Heart right ventricle (tissue), 16 donors: ENCODE data around the gene NFATC1. TPM values are rescaled to one million over a fixed set of nuclear protein-coding genes. Genes with fewer than 3 reads are reported as not detected.

Source experiments
- ATAC-seq, 8 donors: fragments of 200-7000 bp; cut with Tn5 transposase; one replicate each; pipeline ENCODE4 v1.9.1; 2020; ENCODE audit warnings: mild to moderate bottlenecking in 8 of 8, moderate library complexity in 8 of 8, moderate number of reproducible peaks in 1 of 8
- DNase-seq, 2 donors: peaks; one replicate each; pipeline ENCODE4 v3.0.0-alpha.2; 2020
- H3K27ac ChIP-seq, 10 donors: fragments of 200-600 bp; sonication (generic) in 2 of 10; one replicate each; pipeline versions ENCODE4 v1.5.0 to v1.8.0; 2020 to 2022; ENCODE audit warnings: mild to moderate bottlenecking in 3 of 10
- H3K27me3 ChIP-seq, 7 donors: fragments of 200-600 bp; one replicate each; pipeline ENCODE4 v1.8.0; 2021 to 2022; ENCODE audit warnings: mild to moderate bottlenecking in 2 of 7
- H3K36me3 ChIP-seq, 9 donors: fragments of 200-600 bp; sonication (generic) in 1 of 9; one replicate each; pipeline versions ENCODE4 v1.5.0 to v1.8.0; 2020 to 2022; ENCODE audit warnings: mild to moderate bottlenecking in 2 of 9
- H3K4me1 ChIP-seq, 9 donors: fragments of 200-600 bp; sonication (generic) in 1 of 9; one replicate each; pipeline versions ENCODE4 v1.5.0 to v1.8.0; 2020 to 2022; ENCODE audit warnings: mild to moderate bottlenecking in 4 of 9
- H3K4me3 ChIP-seq, 10 donors: fragments of 200-600 bp; sonication (generic) in 2 of 10; one replicate each; pipeline versions ENCODE4 v1.5.0 to v1.8.0; 2020 to 2022; ENCODE audit warnings: mild to moderate bottlenecking in 7 of 10, moderate library complexity in 2 of 10
- H3K9me3 ChIP-seq, 11 donors: fragments of 200-600 bp in 10 of 11; sonication (generic) in 2 of 11; one replicate each; pipeline versions ENCODE4 v1.5.0 to v1.8.0; 2013 to 2022; ENCODE audit warnings: mild to moderate bottlenecking in 2 of 11, control low read depth in 1 of 11, moderate library complexity in 1 of 11
- CTCF ChIP-seq, 9 donors: fragments of 200-600 bp; sonication (generic) in 2 of 9; IDR thresholded peaks; one replicate each; pipeline versions ENCODE4 v1.5.0 to v1.8.0; 2021 to 2022; ENCODE audit warnings: antibody characterized with exemption in 9 of 9, mild to moderate bottlenecking in 5 of 9, moderate library complexity in 1 of 9
- WGBS, 2 donors: extraction: QIAGEN DNeasy Blood & Tissue Kit; methylation state at CpG; one replicate each; pipeline ENCODE4 v1.1.7; 2013; ENCODE audit warnings: inconsistent platforms in 1 of 2; 5-methylcytosine and 5-hydroxymethylcytosine counted together
- intact Hi-C, 10 donors: fragments of 100-400 bp; cut with DNase I; formaldehyde crosslinking; loops; one replicate each; pipeline versions ENCODE4 v1.11.1 to v1.14.2; 2022
- polyA plus RNA-seq, 2 donors: library from polyadenylated mRNA; stranded (reverse); fragments of 200-250 nt; gene quantifications; one replicate each; pipeline ENCODE4 v1.2.3, GENCODE V29; 2013
- total RNA-seq, 10 donors: library from RNA; stranded (reverse); fragmentation: NEBNext Ultra II Directional in 3 of 10; extraction: Animal tissue kit (Norgen Biotek cat#: 25700) in 3 of 10; gene quantifications; one replicate each; pipeline versions ENCODE4 v1.2.1 to v1.2.4, GENCODE V29; 2021 to 2023
- donor health status: Arrhythmogenic right ventricular cardiomyopathy.
- donor health status: ischemic (EF 13 %, LVEDD 7.1; RV severe dilation, severe dysfunction).
- donor health status: healthy with polysubstance abuse.
- donor health status: DM: no; HTN: yes; CAD: no.
- donor health status: DM: no; HTN: no; CAD: no.
- donor health status: ischemic (EF 25% LVEDD 6.9; RV normal size, moderate dysfunction).
- donor health status: ischemic (EF 25% LVEDD 5.7; RV mildly dilated, moderate dysfunction).
- donor health status: healthy.
- donor health status: DM: yes; HTN: yes; CAD: no.
- donor health status: Ischemic cardiomyopathy.
- donor health status: ischemic (EF 35%, LVEDD 5.7; RV mildly dilated, moderate dysfunction).
- donor health status: nonischemic (EF 11% LVEDD 7.7; RV severe dilation, severe dysfunction).
- donor health status: DM: yes; HTN: yes; CAD: no.
- donor health status: PGD.
- donor health status: ischemic (EF 29% LVEDD 5.4; RV normal size, mild dysfunction).
- donor health status: nonischemic (EF 23%, LVEDD 6.1; RV moderate dilation, normal function).

NFATC1 gene
- total and polyA plus RNA-seq, 12 donors = 6.3 to 23.8 (median 18.6) TPM

- TF ChIP-seq CTCF (IDR thresholded peaks at IDR 0.05) = no peak
- intact Hi-C loops = loop anchor here in 2 of 10 donors (5.0 kb wide), 2 partner anchors 142 to 257 kb away; no protein-coding TSS in a partner anchor
- H3K27ac ChIP-seq = no peak overlapping the region
- no peaks in the 10 kb centered on the region for H3K9me3 ChIP-seq
- 70 to 73% methylated on average over 16 of the region's 16 CpGs for WGBS, 2 donors
- H3K36me3 ChIP-seq = no peaks in the 10 kb centered on the region
- H3K4me1 ChIP-seq = peaks cover 0 to 9% (median 0%) of the 10 kb centered on the region in 9 donors
- ATAC-seq = no peak
- H3K4me3 ChIP-seq = no peak overlapping the region
- H3K27me3 ChIP-seq = peaks cover 0 to 30% (median 16%) of the 10 kb centered on the region in 7 donors
- no peak for DNase-seq
Measured at GRCh38 chr18:79384834-79385233, 10.9 kb upstream of the NFATC1 start.

GRCh38 chr18:79385326-79385707 is 10.4 kb upstream of the NFATC1 start:
- Histone ChIP-seq H3K4me1 (peaks cover 0 to 13% (median 0%) of the 10 kb centered on the region in 9 donors), H3K27me3 (peaks cover 0 to 30% (median 16%) of the 10 kb centered on the region in 7 donors), H3K4me3 (no peak overlapping the region), H3K36me3 (no peaks in the 10 kb centered on the region), H3K27ac (no peak overlapping the region), H3K9me3 (no peaks in the 10 kb centered on the region)
- intact Hi-C loops = no loop called here
- no peak for TF ChIP-seq CTCF (IDR thresholded peaks at IDR 0.05)
- ATAC-seq (no peak), DNase-seq (no peak)
- 73 to 78% methylated on average over 17 of the region's 17 CpGs for WGBS, 2 donors

- Histone ChIP-seq H3K4me3 (no peak overlapping the region), H3K9me3 (no peaks in the 10 kb centered on the region), H3K27me3 (peaks cover 0 to 34% (median 16%) of the 10 kb centered on the region in 7 donors), H3K36me3 (no peaks in the 10 kb centered on the region), H3K4me1 (peaks cover 0 to 13% (median 0%) of the 10 kb centered on the region in 9 donors), H3K27ac (no peak overlapping the region)
- TF ChIP-seq CTCF (IDR thresholded peaks at IDR 0.05) = no peak
- 82 to 83% methylated on average over 21 of the region's 21 CpGs for WGBS, 2 donors
- ATAC-seq (no peak), DNase-seq (no peak)
- intact Hi-C loops = no loop called here
Measured at GRCh38 chr18:79385708-79386341, 9.9 kb upstream of the NFATC1 start.

- 90 to 94% methylated on average over 14 of the region's 14 CpGs for WGBS, 2 donors
- intact Hi-C loops = no loop called here
- no peak for DNase-seq
Measured at GRCh38 chr18:79386547-79386946, 9.2 kb upstream of the NFATC1 start.

More at GRCh38 chr18:79386547-79386946, 9.2 kb upstream of the NFATC1 start:
- Histone ChIP-seq H3K4me3 (no peak overlapping the region), H3K27me3 (peaks cover 0 to 41% (median 16%) of the 10 kb centered on the region in 7 donors), H3K4me1 (peaks cover 0 to 13% (median 0%) of the 10 kb centered on the region in 9 donors), H3K9me3 (no peaks in the 10 kb centered on the region), H3K27ac (no peak overlapping the region), H3K36me3 (no peaks in the 10 kb centered on the region)
- no peak for TF ChIP-seq CTCF (IDR thresholded peaks at IDR 0.05)
- ATAC-seq = no peak
